Stimulated activated CD4-positive, alpha-beta T cell treated with anti-CD3 and anti-CD28 coated beads, TNF-alpha, amount 100 ng/mL, for 24 hours (primary cell): Measurements from ENCODE around the gene CCNG1.
A peak's percentile ranks its signal among the peaks of the same experiment; 100 is the strongest.
"Not testable (repeated sequence)": the region's sequence is repeated elsewhere in the genome, so short reads cannot be mapped to it uniquely, and the experiment has no call there.

ENCODE experiments used
- DNase-seq, 3 experiments: peaks; one replicate each; pipeline ENCODE4 v3.0.0-alpha.2; 2020; ENCODE audit warnings: low read depth in 3 of 3

The CCNG1 gene

GRCh38 chr5:163440954-163441353, 3.6 kb downstream of the CCNG1 start:
- DNase-seq = no peak

GRCh38 chr5:163444526-163444925, 7.1 kb downstream of the CCNG1 start:
- DNase-seq = no peak

GRCh38 chr5:163445345-163445744, 8.0 kb downstream of the CCNG1 start:
- no peak for DNase-seq

- no peak for DNase-seq
These were observed 9.8 kb downstream of the CCNG1 start for GRCh38 chr5:163447191-163447590.

GRCh38 chr5:163447875-163448274, 10.5 kb downstream of the CCNG1 start:
- no peak for DNase-seq

- DNase-seq = no peak
These were observed 11.1 kb downstream of the CCNG1 start for GRCh38 chr5:163448491-163448890.

- no peak for DNase-seq
These were observed 14.1 kb downstream of the CCNG1 start for GRCh38 chr5:163451489-163451888.

GRCh38 chr5:163453705-163454104, 16.3 kb downstream of the CCNG1 start:
- DNase-seq = no peak

- not testable (repeated sequence) for DNase-seq
These were observed 18.0 kb downstream of the CCNG1 start for GRCh38 chr5:163455406-163455805.

- no peak for DNase-seq
These were observed 18.7 kb downstream of the CCNG1 start for GRCh38 chr5:163456029-163456589.

- DNase-seq = no peak
These were observed 19.4 kb downstream of the CCNG1 start for GRCh38 chr5:163456840-163457239.

GRCh38 chr5:163458778-163459385, 21.5 kb downstream of the CCNG1 start:
- no peak for DNase-seq

- DNase-seq = no peak
These were observed 22.0 kb downstream of the CCNG1 start for GRCh38 chr5:163459462-163459818.

- DNase-seq = peak; percentile 87 to 92 (median 90)
These were observed 22.6 kb downstream of the CCNG1 start, which contains the start of gene NUDCD2 for GRCh38 chr5:163459819-163460561. NUDCD2 (minus strand) TSS chr5:163460102; CDS start chr5:163460050, 52 bp downstream.

- DNase-seq = no peak
These were observed 23.3 kb downstream of the CCNG1 start, which contains the start of gene HMMR for GRCh38 chr5:163460562-163461171. HMMR (plus strand) TSS chr5:163460632; CDS start chr5:163460693, 61 bp downstream.

- DNase-seq = no peak
These were observed 25.7 kb downstream of the CCNG1 start for GRCh38 chr5:163463063-163463435.

GRCh38 chr5:163467682-163468081, 30.3 kb downstream of the CCNG1 start:
- no peak for DNase-seq

- no peak for DNase-seq
These were observed 36.3 kb downstream of the CCNG1 start for GRCh38 chr5:163473635-163474243.

GRCh38 chr5:163475411-163475810, 38.0 kb downstream of the CCNG1 start:
- DNase-seq = no peak

GRCh38 chr5:163478126-163478981, 41.0 kb downstream of the CCNG1 start:
- DNase-seq = no peak

GRCh38 chr5:163478982-163479271, 41.5 kb downstream of the CCNG1 start:
- no peak for DNase-seq
